ENCODE data around the gene ARMC9. TPM values are rescaled to one million over a fixed set of nuclear protein-coding genes. Genes with fewer than 3 reads are reported as not detected.

The ARMC9 gene
- total and polyA plus RNA-seq, 2 donors = 13.5 to 25.9 TPM

DNA sequence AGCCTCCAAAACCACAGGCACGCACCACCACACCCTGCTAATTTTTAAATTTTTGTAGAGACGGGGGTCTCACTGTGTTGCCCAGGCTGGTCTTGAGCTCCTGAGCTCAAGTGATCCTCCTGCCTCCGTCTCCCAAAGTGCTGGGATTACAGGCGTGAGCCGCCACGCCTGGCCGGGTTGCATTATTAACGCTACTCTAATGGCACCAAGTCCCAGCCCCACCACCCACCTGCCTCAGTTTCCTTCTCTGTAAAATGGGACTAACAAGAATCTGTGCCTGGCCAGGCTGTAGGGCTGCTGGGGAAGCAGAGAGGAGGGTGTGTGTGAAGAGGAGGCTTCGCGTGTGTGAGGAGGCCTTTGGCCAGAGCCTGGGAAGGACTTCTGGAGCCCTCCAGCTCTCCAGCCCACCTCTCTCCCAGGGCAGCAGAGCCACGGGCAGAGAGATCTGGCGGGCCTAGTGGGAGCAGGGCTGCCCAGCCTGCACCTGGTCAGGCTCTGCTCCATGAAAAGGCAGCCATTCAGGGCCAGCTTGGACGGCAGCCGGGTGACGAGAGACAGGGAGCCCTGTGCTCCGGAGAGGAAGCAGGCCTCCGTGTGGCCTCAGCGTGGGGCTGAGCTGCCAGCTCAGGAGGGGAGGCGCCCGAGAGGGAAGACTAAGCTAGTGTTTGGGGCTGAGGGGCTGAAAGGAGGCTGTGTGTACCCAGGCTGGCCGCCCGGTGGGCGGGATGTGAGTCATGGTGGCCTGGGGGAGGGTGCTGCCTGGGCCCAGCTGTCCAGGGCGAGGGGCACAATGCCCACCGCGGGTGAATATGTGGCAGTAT lies 189.7 kb downstream of the ARMC9 start:
- DNase-seq (ENCODE audit: extremely low spot score) = no peak
- H3K4me1 ChIP-seq (ENCODE audit: insufficient read depth) = no peaks in the 10 kb centered on the region
- 54% methylated on average over 26 of the region's 26 CpGs for WGBS
- H3K36me3 ChIP-seq (ENCODE audit: insufficient read depth) = no peaks in the 10 kb centered on the region
- no peak overlapping the region for H3K4me3 ChIP-seq (ENCODE audit: low read depth, low read length)
- H3K27ac ChIP-seq (ENCODE audit: low read depth) = no peak overlapping the region

DNA sequence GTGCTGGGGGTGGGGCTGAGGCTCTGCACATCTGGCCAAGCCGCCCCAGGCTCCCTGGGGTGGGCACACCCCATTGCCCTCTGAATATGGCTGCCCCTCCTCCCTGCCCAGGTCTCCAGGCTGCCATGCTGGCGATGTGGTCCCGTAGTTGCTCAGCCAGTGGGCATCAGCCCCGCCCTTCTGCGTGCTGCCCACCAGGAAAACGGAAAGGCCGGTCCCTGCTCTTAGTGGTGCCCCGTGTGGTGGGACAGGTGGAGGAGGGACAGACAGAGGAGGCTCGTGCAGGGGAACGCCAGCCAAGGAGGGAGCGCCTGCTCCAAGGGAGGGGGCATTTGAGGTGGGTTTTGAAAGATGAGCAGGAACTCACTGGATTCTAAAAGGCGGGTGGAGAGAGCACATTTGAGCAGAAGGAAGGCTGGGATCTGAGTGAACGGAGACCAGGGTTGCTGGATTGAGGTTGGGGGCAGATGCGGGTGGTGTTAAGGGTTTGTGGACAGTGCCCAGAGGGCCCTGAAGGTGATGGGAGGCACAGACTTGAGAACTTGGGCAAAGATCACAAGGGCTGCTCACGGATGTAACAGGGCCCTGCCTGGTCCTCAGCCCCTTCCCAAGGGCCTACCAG lies 190.4 kb downstream of the ARMC9 start:
- DNase-seq (ENCODE audit: extremely low spot score) = no peak
- no peak overlapping the region for H3K27ac ChIP-seq (ENCODE audit: low read depth)
- no peaks in the 10 kb centered on the region for H3K36me3 ChIP-seq (ENCODE audit: insufficient read depth)
- WGBS = 88% methylated on average over 15 of the region's 15 CpGs
- H3K4me1 ChIP-seq (ENCODE audit: insufficient read depth) = no peaks in the 10 kb centered on the region
- no peak overlapping the region for H3K4me3 ChIP-seq (ENCODE audit: low read depth, low read length)

DNA sequence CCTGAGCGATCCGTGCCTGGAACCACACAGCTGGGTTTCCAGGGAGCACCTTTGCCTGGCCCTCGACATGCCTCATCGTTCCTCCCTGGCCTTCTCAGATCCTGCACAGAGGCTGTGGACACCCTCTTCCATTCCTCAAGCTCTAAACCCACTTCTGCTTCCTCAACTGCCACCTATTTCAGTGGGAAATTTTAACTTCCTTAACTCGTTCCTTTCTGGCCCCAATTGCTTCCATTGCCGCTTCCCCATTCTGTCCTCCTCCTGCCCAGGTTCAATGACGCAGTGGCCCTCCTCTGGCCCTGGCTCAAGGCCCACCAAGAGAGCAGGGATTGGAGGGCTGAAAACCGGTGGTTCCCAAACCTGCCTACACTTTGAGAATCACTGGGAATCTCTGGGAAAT lies 192.2 kb downstream of the ARMC9 start:
- 72% methylated on average over 8 of the region's 8 CpGs for whole genome bisulfite sequencing

DNA sequence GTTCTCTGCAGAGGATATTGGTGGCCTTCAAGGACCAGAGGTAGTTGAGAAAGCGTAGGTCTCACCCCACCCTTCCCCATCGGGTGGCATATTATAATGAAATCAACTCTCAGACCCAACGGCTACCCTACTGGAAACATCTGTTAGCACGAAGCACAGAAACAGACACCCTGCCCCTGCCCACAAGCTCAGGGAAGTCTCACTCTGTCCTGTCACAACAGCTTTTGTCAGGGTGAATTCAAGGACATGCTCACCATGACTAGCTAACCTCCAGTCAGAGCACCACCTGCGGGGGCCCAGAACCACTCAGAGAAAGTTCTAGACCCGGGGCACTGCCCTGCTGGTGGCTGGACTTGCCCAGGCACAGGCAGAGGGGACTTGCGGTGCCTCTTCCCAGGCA lies 193.6 kb downstream of the ARMC9 start:
- H3K4me3 ChIP-seq (ENCODE audit: low read depth, low read length) = no peak overlapping the region
- 84% methylated on average over 7 of the region's 7 CpGs for WGBS

More for the DNA sequence above, 192.2 kb downstream of the ARMC9 start:
- Histone ChIP-seq H3K4me3 (ENCODE audit: low read depth, low read length) (no peak overlapping the region), H3K4me1 (ENCODE audit: insufficient read depth) (no peaks in the 10 kb centered on the region), H3K36me3 (ENCODE audit: insufficient read depth) (no peaks in the 10 kb centered on the region), H3K27ac (ENCODE audit: low read depth) (no peak overlapping the region)
- DNase-seq (ENCODE audit: extremely low spot score) = no peak

DNA sequence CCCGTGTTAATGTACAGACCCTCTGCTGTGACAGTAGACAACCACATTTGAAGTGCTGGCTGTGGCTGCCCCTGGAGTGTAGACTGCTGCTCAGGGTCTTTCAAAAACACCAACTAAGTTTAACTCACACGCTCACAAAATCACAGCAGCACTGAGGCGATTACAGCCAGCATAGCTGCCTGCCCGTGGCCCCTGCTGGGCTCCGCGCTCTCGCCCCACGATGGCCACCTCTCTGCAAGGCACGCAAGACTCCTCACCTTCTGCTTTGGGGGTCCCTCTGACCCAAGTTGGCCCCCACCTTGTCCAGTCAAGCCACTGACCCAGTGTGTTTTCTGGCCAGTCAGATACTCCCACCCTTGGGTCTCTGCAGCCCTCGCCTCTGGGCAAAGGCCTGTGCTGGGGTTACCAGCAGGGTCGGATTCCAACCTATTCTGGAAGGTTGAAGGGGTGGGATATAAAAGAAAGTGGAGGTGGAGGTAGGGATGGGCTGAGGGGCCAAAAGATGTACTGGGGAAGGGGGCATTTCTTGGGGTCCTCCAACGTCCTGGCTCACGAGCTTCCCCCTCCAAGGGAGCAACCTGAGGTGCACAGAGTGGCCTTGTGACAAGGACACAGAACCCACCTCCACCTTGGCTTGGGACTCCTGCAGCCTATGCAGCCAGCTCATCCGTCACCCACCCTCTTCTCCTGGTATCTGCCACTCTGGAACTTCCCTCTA lies 194.2 kb downstream of the ARMC9 start:
- H3K4me3 ChIP-seq (ENCODE audit: low read depth, low read length) = no peak overlapping the region
- H3K27ac ChIP-seq (ENCODE audit: low read depth) = no peak overlapping the region
- no peaks in the 10 kb centered on the region for H3K36me3 ChIP-seq (ENCODE audit: insufficient read depth)
- DNase-seq (ENCODE audit: extremely low spot score) = no peak
- no peaks in the 10 kb centered on the region for H3K4me1 ChIP-seq (ENCODE audit: insufficient read depth)
- 92% methylated on average over 14 of the region's 14 CpGs for WGBS

More for the DNA sequence above, 193.6 kb downstream of the ARMC9 start:
- no peak for DNase-seq (ENCODE audit: extremely low spot score)
- no peaks in the 10 kb centered on the region for H3K4me1 ChIP-seq (ENCODE audit: insufficient read depth)
- H3K27ac ChIP-seq (ENCODE audit: low read depth) = no peak overlapping the region
- no peaks in the 10 kb centered on the region for H3K36me3 ChIP-seq (ENCODE audit: insufficient read depth)

DNA sequence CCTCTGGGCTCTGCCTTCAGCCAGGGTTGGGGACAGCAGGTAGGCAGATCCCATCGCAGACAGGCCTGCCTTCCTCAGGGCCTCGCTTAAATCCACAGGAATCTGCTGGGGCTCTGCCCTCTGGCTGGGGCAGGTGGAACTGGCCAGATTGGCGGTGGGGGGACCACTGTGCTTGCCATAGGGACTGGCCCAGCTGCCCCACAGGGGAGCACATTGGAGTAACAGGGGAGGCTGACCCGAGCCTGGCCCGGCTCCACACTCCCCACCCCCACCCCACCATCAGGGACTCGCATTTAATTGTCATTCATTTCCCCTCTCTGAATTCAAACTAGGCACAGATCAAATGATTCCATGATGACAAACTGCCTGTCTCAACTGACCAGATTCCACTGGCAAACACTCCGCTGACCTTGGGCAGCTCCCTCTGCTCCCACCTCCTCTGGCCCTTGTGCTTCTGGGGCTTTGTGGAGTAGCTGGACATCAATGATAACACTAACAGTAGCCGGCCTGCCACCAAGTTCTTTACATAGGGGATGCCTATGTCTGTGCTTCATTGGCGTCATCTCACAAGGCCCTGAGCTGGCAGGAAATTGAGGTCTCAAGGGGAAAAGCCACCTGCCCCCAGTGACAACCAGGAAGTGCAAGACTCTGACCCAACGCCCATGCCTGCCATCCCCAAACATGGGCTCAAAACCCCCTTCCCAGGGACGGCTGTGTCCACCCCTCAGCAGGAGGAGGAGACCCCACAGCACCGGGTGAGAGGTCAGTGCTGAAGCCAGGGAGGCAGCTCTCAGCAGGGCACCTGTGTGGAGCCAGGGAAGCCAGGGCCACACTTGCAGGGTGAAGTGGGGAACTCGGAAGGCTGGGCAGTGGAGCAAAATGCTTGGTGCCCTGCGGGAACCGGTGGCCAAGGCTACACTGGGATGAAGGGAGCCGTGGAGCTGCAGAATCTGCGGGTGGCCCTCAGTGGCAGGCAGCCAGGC lies 195.0 kb downstream of the ARMC9 start:
- no peak overlapping the region for H3K27ac ChIP-seq (ENCODE audit: low read depth)

DNA sequence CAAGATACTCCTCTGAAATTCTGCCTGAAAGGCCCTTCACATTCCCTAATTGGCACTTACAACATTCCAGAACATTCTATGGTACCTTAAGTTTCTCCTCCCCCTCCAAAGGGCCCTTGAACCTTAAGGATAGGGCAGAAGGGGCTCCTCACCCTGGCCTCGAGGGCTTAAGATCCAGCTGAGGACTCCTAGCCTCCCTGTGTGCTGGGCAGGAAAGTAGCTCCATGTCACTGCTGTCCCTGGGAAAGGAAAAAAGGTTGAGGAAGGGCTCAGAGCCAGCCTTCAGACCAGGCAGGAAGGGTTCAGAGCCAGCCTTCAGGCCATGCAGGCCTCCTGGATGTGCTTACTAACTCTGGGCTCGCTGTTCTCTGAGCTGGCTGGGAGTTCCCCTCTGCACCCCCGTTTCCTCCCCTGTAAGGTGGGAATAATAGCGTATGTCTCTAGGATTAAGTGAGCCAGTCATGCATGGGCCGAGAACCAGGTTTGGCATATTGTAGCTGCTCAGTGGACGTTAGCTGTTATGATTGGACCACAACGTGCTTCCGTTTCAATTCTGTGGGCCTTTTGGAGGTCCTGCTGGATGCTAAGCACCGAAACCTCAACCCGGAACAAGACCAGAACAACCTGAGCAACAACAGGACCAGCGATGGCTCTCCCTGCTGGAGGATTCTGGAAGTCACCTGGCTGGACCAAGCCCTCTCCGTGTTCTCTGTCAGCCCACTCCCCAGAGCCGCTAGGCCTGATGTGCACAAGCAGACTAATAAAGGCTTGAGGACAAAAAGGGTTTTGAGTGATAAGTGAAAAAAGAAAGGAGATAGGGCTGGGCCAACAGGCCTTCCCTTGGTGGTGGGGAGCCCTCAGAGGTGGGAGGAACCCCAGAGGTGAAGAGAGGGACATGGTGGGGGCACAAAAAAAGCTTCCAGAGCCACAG lies 196.0 kb downstream of the ARMC9 start:
- 90% methylated on average over 13 of the region's 13 CpGs for WGBS
- no peak overlapping the region for H3K4me3 ChIP-seq (ENCODE audit: low read depth, low read length)
- no peak for DNase-seq (ENCODE audit: extremely low spot score)
- H3K4me1 ChIP-seq (ENCODE audit: insufficient read depth) = no peaks in the 10 kb centered on the region
- no peak overlapping the region for H3K27ac ChIP-seq (ENCODE audit: low read depth)
- no peaks in the 10 kb centered on the region for H3K36me3 ChIP-seq (ENCODE audit: insufficient read depth)

More for the DNA sequence above, 195.0 kb downstream of the ARMC9 start:
- Histone ChIP-seq H3K4me1 (ENCODE audit: insufficient read depth) (no peaks in the 10 kb centered on the region), H3K4me3 (ENCODE audit: low read depth, low read length) (no peak overlapping the region), H3K36me3 (ENCODE audit: insufficient read depth) (no peaks in the 10 kb centered on the region)
- no peak for DNase-seq (ENCODE audit: extremely low spot score)
- WGBS = 90% methylated on average over 17 of the region's 17 CpGs

DNA sequence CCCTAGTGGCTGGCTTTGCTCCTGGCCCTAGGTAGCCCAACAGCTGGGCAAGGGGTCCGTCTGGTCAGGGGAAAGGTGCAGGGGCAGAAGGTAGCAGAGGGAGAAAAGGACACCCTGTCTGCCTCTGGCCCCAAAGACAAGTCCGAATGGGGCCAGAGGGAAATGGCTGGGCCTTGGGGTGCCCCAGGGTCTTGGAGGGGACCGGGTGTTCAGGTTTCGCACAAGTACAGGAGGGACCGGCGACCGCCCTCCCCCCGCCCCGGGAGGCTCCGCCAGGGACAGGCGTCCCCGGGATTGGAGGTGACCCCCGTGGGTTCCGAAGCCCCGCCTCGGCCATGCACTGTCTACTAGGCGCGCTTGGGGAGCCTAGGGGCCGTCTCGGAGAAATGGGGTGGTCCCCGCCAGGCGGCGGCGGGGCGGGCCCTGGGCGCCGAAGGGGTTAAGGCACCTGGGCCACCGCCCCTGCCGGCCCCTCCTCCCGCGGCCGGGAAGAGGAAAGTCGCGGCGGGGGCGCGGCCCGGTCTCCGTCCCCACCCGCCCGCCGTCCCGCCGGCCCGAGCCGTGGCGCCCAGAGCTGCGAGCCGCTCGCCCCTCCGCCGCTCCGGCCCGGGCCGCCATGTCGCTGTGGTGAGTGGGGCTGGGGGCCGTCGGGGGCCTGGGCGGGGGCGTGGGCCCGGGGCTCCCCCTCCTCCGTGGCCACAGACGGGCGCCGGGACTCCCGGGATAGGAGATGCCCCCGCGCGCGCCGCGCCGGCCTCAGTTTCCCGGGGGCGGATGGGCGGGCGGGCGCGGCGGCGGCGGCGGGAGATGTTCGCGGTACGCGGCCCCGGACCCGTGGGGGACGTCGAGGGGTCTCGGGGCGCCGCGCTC lies 197.0 kb downstream of the ARMC9 start, which contains the start of gene B3GNT7:
Gene B3GNT7 (plus strand): TSS at position 523 of the 870 bp plus-strand sequence. CDS start 94 bp downstream, at position 617.
- H3K36me3 ChIP-seq (ENCODE audit: insufficient read depth) = no peaks in the 10 kb centered on the region
- WGBS = 5% methylated on average over 95 of the region's 95 CpGs
- no peaks in the 10 kb centered on the region for H3K4me1 ChIP-seq (ENCODE audit: insufficient read depth)
- DNase-seq (ENCODE audit: extremely low spot score) = no peak
- peak within 1 kb of the TSS; percentile 50 for H3K4me3 ChIP-seq (ENCODE audit: low read depth, low read length)
- H3K27ac ChIP-seq (ENCODE audit: low read depth) = no peak within 1 kb of the TSS

DNA sequence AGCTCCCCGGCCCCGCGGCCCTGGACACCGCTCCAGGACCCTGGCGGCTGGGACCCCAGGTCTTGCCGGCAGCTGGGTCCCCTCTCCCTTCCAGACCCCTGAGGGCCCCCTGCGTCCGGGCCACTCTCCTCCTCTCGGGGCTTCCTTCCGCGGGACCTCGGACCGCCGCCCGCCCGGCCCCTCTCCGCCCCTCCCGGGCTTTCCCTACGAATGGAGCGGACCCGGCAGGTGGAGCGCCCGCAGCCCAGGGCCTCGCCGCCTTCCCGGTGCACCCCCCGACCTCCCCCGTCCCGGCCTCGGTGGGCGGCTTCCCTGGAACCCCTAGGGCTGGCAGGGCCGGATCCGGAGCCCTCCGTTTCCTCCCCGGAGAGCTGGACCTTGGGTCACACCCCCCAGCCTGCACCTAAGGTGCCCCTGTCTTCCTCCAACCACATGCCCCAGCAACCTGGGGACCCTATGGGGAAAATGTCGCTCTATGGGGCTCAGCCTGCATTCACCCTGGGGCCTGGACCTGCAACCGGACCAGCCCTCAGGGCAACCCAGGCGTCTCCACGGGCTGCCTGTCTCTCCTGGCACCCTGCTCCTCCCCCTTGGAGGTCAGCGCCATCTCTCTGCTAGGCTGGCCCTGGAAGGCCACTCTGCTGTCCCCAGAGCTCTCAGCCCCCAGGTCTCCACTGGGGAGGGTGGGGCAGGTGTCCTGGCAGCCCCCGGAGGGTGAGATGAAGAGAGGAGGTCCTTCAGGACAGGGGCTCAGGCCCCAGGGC lies 197.8 kb downstream of the ARMC9 start:
- Histone ChIP-seq H3K36me3 (ENCODE audit: insufficient read depth) (no peaks in the 10 kb centered on the region), H3K4me3 (ENCODE audit: low read depth, low read length) (peak overlapping the region; percentile 50), H3K27ac (ENCODE audit: low read depth) (no peak overlapping the region), H3K4me1 (ENCODE audit: insufficient read depth) (no peaks in the 10 kb centered on the region)
- WGBS = 17% methylated on average over 41 of the region's 41 CpGs
- no peak for DNase-seq (ENCODE audit: extremely low spot score)

DNA sequence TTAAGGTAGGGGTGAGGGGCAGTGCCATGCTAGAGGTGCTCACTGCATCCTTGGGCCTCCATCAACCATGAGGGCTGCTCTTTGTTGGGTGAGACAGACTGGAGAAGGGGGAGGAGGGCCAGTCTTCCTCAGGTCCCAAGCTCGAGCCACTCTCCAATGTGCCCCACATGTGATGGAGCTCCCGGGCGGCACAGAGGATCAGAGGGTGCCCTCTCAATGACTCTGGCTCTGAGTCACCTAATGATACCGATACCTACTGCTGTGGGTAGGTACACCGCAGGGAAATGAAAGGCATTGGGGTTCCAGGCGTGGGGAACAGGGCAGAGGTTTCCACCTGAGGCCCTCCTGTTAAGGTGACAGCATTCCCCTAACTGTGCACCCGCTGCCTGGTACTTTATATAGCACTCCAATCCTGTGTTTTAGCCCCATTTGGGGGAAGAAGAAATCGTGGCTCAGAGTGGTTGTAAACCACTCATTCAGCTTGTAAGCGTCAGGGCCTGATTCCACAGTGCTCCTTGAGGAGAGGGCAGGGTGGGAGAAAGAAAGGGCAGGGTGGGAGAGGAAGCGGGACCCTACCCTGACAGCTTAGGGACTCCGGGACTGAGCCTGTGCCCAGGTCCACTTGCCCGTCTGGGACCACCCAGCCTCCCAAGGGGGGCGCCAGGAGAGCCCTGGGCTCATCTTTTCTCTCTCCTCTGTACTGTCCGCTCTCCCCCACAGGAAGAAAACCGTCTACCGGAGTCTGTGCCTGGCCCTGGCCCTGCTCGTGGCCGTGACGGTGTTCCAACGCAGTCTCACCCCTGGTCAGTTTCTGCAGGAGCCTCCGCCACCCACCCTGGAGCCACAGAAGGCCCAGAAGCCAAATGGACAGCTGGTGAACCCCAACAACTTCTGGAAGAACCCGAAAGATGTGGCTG lies 198.8 kb downstream of the ARMC9 start:
- no peak overlapping the region for H3K27ac ChIP-seq (ENCODE audit: low read depth)

More for the DNA sequence above, 198.8 kb downstream of the ARMC9 start:
- Histone ChIP-seq H3K4me3 (ENCODE audit: low read depth, low read length) (no peak overlapping the region), H3K4me1 (ENCODE audit: insufficient read depth) (no peaks in the 10 kb centered on the region), H3K36me3 (ENCODE audit: insufficient read depth) (no peaks in the 10 kb centered on the region)
- 94% methylated on average over 22 of the region's 22 CpGs for WGBS
- DNase-seq (ENCODE audit: extremely low spot score) = no peak

Measured in urinary bladder (tissue), 4 donors.